PC-3 (cell line): ENCODE data around the gene SRP68. TPM values are rescaled to one million over a fixed set of nuclear protein-coding genes. Genes with fewer than 3 reads are reported as not detected.

Experiments used
- ATAC-seq: fragments of 200-7000 bp; cut with Tn5 transposase; 2 replicates; pipeline ENCODE4 v1.9.1; 2020; ENCODE audit warnings: mild to moderate bottlenecking, moderate library complexity
- BruUV-seq: library from RNA; stranded (reverse); fragments of 400-500 nt; replicated peaks from 2 replicates; lab custom pipeline; 2021; lab: Mats Ljungman, UMichigan
- CTCF ChIA-PET: fragments of 300-600 bp; sonication (Branson Sonifier 250); formaldehyde crosslinking; loops from one replicate; lab custom pipeline; 2022; ENCODE audit warnings: antibody characterized with exemption; lab: Charles Lee
- POLR2A ChIA-PET: fragments of 300-600 bp; sonication (Branson Sonifier 250); formaldehyde crosslinking; loops from one replicate; lab custom pipeline; 2022; ENCODE audit warnings: antibody characterized with exemption; ENCODE audit not compliant: unreplicated experiment; lab: Charles Lee
- DNase-seq: peaks from one replicate; pipeline ENCODE4 v3.0.0-alpha.2; 2015
- H2AFZ ChIP-seq: fragments of 300-600 bp; sonication (generic); 2 replicates; pipeline ENCODE4 v1.6.0; 2016; ENCODE audit warnings: antibody characterized with exemption, low read length
- H3F3A ChIP-seq: fragments of 300-600 bp; sonication (generic); one replicate; pipeline ENCODE4 v1.6.0; 2017; ENCODE audit warnings: antibody characterized with exemption, low read length, control low read depth, mild to moderate bottlenecking; ENCODE audit not compliant: unreplicated experiment
- H3K27ac ChIP-seq: fragments of 300-600 bp; sonication (generic); 2 replicates; pipeline ENCODE4 v1.5.1; 2016; ENCODE audit warnings: mild to moderate bottlenecking, low read length
- H3K27me3 ChIP-seq: fragments of 300-600 bp; sonication (generic); 2 replicates; pipeline ENCODE4 v1.6.1; 2016; ENCODE audit warnings: low read length, mixed read lengths
- H3K36me3 ChIP-seq: fragments of 300-600 bp; sonication (generic); 2 replicates; pipeline ENCODE4 v1.6.1; 2016; ENCODE audit warnings: low read depth, mixed run types, low read length, mixed read lengths
- H3K4me1 ChIP-seq: fragments of 300-600 bp; sonication (generic); 2 replicates; pipeline ENCODE4 v1.5.1; 2016; ENCODE audit warnings: low read length; ENCODE audit not compliant: insufficient read depth
- H3K4me2 ChIP-seq: fragments of 300-600 bp; sonication (generic); 2 replicates; pipeline ENCODE4 v1.6.0; 2016; ENCODE audit warnings: low read length
- H3K4me3 ChIP-seq: fragments of 300-600 bp; sonication (generic); 2 replicates; pipeline ENCODE4 v1.5.1; 2016; ENCODE audit warnings: mild to moderate bottlenecking, low read length, mixed read lengths
- H3K79me2 ChIP-seq: fragments of 300-600 bp; sonication (generic); 2 replicates; pipeline ENCODE4 v1.6.1; 2017; ENCODE audit warnings: low read length, mixed read lengths
- H3K9ac ChIP-seq: fragments of 300-600 bp; sonication (generic); 2 replicates; pipeline ENCODE4 v1.6.0; 2016; ENCODE audit warnings: mild to moderate bottlenecking, low read length
- H3K9me2 ChIP-seq: fragments of 300-600 bp; sonication (generic); replicated peaks from 2 replicates; pipeline ENCODE4 v1.6.1; 2016; ENCODE audit warnings: mixed run types, low read length, mixed read lengths
- H3K9me3 ChIP-seq: fragments of 300-600 bp; sonication (generic); 2 replicates; pipeline ENCODE4 v1.6.1; 2016; ENCODE audit warnings: low read length, mixed read lengths
- H4K20me1 ChIP-seq: fragments of 300-600 bp; sonication (generic); 2 replicates; pipeline ENCODE4 v1.6.1; 2016; ENCODE audit warnings: low read length, mixed read lengths
- EZH2 ChIP-seq: fragments of 300-600 bp; sonication (generic); IDR thresholded peaks from one replicate; pipeline ENCODE4 v1.6.1; 2017; ENCODE audit warnings: antibody characterized with exemption, mild to moderate bottlenecking, low read length; ENCODE audit not compliant: unreplicated experiment
- EZH2phosphoT487 ChIP-seq: fragments of 300-600 bp; sonication (generic); IDR thresholded peaks from 2 replicates; pipeline ENCODE4 v1.6.1; 2018; ENCODE audit warnings: mild to moderate bottlenecking, antibody characterized with exemption, low read length, borderline replicate concordance
- intact Hi-C: fragments of 100-400 bp; cut with micrococcal nuclease; formaldehyde crosslinking; loops from 2 replicates; pipeline ENCODE4 v1.9.0; 2023
- total RNA-seq: library from RNA; depleted of rRNA; stranded (reverse); fragments of >200 nt; gene quantifications from 2 replicates; pipeline ENCODE4 v1.2.3, GENCODE V29; 2014
- TF ChIP-seq, protein P1 (sequence below): fragments of 300-600 bp; sonication (generic); conservative IDR thresholded peaks from 2 replicates; pipeline ENCODE4 v1.5.1; 2017; ENCODE audit warnings: antibody characterized with exemption, low read depth, mild to moderate bottlenecking, low read length

Gene SRP68
- total RNA-seq, 1 experiment from 2014 or later, result 60.8 TPM

DNA sequence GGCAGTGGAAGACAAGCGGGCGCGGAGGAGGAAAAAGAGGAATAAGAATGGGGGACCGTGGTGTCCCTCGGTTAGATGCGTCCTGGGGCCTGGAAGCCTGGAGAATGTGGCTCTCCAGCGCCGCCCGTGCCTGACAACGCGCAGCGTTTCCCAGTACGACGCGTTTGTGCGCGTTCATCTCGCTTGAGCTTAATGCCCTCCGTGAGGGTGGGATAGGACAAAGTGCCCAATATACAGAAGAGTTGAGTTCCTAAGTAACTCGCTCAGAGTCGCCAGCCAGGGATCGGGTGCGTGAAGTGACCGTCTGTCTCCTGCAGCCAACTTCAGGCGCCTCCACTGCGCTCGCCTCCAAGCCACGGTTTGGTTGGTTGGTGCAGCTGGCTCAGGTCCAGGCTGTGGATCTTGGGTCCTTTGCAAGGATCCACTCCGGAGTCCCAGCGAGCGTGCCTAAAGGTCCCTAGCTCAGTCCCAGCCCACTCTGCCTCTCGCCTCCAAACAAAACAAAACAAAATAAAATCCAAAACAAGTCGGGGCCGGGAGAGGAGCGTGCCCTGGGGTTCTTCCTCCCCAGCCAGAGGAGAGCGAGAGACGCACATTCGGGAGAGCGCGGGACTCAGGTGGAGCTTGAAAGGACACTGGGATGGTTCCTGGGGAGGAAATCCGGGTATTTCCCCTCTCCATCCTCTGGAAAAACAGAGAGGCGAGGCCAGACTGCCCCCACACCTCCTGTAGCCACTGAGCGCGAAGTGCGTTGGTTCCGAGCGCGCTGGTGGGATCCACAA, 3.2 kb upstream of the SRP68 start:
- DNase-seq, result no peak
- BruUV-seq, result no TSS peak
- Histone ChIP-seq H3K27ac (no peak overlapping the region), H3K4me3 (peak overlapping the region; percentile 35), H3K9ac (no peak overlapping the region), H3K4me2 (peak overlapping the region; percentile 61), H3K27me3 (peaks cover 64% of the 10 kb centered on the region), H3F3A (no peaks in the 10 kb centered on the region), H3K79me2 (peaks cover 26% of the 10 kb centered on the region), H2AFZ (no peak overlapping the region), H3K36me3 (no peaks in the 10 kb centered on the region), H4K20me1 (peaks cover 11% of the 10 kb centered on the region), H3K9me2 (no peaks in the 10 kb centered on the region), H3K4me1 (peaks cover 15% of the 10 kb centered on the region), H3K9me3 (no peaks in the 10 kb centered on the region)
- TF ChIP-seq EZH2phosphoT487, result no peak
- TF ChIP-seq, protein P1, sequence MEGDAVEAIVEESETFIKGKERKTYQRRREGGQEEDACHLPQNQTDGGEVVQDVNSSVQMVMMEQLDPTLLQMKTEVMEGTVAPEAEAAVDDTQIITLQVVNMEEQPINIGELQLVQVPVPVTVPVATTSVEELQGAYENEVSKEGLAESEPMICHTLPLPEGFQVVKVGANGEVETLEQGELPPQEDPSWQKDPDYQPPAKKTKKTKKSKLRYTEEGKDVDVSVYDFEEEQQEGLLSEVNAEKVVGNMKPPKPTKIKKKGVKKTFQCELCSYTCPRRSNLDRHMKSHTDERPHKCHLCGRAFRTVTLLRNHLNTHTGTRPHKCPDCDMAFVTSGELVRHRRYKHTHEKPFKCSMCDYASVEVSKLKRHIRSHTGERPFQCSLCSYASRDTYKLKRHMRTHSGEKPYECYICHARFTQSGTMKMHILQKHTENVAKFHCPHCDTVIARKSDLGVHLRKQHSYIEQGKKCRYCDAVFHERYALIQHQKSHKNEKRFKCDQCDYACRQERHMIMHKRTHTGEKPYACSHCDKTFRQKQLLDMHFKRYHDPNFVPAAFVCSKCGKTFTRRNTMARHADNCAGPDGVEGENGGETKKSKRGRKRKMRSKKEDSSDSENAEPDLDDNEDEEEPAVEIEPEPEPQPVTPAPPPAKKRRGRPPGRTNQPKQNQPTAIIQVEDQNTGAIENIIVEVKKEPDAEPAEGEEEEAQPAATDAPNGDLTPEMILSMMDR, result peak; percentile 38; the same call in 1 of the 2 replicates
- TF ChIP-seq EZH2, result peak; percentile 30
- ATAC-seq, result no peak
- intact Hi-C loops, result no loop called here
- CTCF ChIA-PET, result no interaction called here
- POLR2A ChIA-PET, result no interaction called here

DNA sequence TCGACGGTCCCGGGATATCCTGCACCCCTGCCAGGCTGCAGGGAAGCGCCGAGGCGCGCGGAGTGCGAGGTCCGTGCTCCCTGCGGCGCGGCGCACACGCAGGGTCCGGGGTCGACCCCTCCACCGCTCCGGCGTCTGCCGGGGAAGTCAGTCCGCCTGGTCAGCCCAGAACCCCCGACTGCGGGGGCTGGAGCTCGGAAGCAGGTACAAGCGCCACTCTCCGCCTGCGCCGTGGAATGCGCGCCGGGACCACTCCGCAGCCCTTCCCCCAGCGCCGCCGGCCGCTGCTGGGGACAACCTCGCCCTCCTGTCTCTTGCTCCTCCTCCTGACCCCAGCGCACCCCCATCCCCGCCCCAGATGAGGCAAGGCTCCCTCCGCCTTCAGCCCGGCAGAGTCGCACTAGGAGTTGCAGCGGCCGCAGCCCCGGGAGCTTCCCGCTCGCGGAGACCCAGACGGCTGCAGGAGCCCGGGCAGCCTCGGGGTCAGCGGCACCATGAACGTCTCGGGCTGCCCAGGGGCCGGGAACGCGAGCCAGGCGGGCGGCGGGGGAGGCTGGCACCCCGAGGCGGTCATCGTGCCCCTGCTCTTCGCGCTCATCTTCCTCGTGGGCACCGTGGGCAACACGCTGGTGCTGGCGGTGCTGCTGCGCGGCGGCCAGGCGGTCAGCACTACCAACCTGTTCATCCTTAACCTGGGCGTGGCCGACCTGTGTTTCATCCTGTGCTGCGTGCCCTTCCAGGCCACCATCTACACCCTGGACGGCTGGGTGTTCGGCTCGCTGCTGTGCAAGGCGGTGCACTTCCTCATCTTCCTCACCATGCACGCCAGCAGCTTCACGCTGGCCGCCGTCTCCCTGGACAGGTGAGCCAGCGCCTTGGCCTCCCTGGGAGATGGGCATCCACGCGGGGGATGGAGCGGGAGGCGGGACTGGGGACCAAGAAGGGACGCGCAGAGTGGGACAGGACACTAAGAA, 2.4 kb upstream of the SRP68 start, which contains the start of gene GALR2:
TSS of gene GALR2 (plus strand) at position 392 of the 974 bp plus-strand sequence. CDS start at position 495, 103 bp downstream.
- intact Hi-C loops, result loop anchor here (5.0 kb wide), 1 partner anchor 47 kb away; the partner anchor contains the start of gene EVPL
- H3K27me3 ChIP-seq, result peaks cover 57% of the 10 kb centered on the region
- POLR2A ChIA-PET, result no interaction called here

More for the DNA sequence above, 2.4 kb upstream of the SRP68 start, which contains the start of gene GALR2:
- H3K27ac ChIP-seq, result no peak within 1 kb of the TSS
- TF ChIP-seq, protein P1, result no peak
- TF ChIP-seq EZH2, result peak; percentile 54
- peak within 1 kb of the TSS; percentile 61 for H3K4me2 ChIP-seq
- ATAC-seq (no peak), DNase-seq (no peak)
- no peaks in the 10 kb centered on the region for H3K9me2 ChIP-seq
- BruUV-seq, result no TSS peak
- H3K9me3 ChIP-seq, result no peaks in the 10 kb centered on the region
- CTCF ChIA-PET, result no interaction called here
- H3K4me3 ChIP-seq, result peak within 1 kb of the TSS; percentile 35
- no peak within 1 kb of the TSS for H2AFZ ChIP-seq
- H3K79me2 ChIP-seq, result peaks cover 34% of the 10 kb centered on the region
- H3F3A ChIP-seq, result no peaks in the 10 kb centered on the region
- H4K20me1 ChIP-seq, result peaks cover 11% of the 10 kb centered on the region
- H3K9ac ChIP-seq, result no peak within 1 kb of the TSS
- peaks cover 22% of the 10 kb centered on the region for H3K4me1 ChIP-seq
- H3K36me3 ChIP-seq, result no peaks in the 10 kb centered on the region
